H9 (cell line): Measurements from ENCODE around the gene ACKR3. TPM values are rescaled to one million over a fixed set of nuclear protein-coding genes. Genes with fewer than 3 reads are reported as not detected.

ENCODE experiments used
- DNase-seq: peaks from one replicate; pipeline ENCODE4 v3.0.0-alpha.2; 2017
- H2AFZ ChIP-seq: one replicate; pipeline ENCODE4 v1.6.1; 2013; ENCODE audit warnings: mild to moderate bottlenecking, low read length, control low read depth, moderate library complexity
- H2AK5ac ChIP-seq: 2 replicates; pipeline ENCODE4 v1.6.1; 2013; ENCODE audit warnings: low read length, control low read depth, mixed read lengths; ENCODE audit not compliant: insufficient read length
- H2BK120ac ChIP-seq: one replicate; pipeline ENCODE4 v1.6.1; 2013; ENCODE audit warnings: low read depth, mild to moderate bottlenecking, low read length, control low read depth, inconsistent platforms; ENCODE audit not compliant: poor library complexity, severe bottlenecking
- H2BK12ac ChIP-seq: 2 replicates; pipeline ENCODE4 v1.6.1; 2013; ENCODE audit warnings: low read length, control low read depth, mixed read lengths, low read depth; ENCODE audit not compliant: insufficient read length
- H2BK15ac ChIP-seq: 2 replicates; pipeline ENCODE4 v1.6.1; 2013; ENCODE audit warnings: low read depth, low read length, control low read depth
- H2BK20ac ChIP-seq: one replicate; pipeline ENCODE4 v1.6.1; 2013; ENCODE audit warnings: low read depth, mild to moderate bottlenecking, low read length, control low read depth, inconsistent platforms; ENCODE audit not compliant: poor library complexity, severe bottlenecking
- H2BK5ac ChIP-seq: 2 replicates; pipeline ENCODE4 v1.6.1; 2013; ENCODE audit warnings: low read length, control low read depth, mixed read lengths; ENCODE audit not compliant: insufficient read length
- H3K14ac ChIP-seq: 2 replicates; pipeline ENCODE4 v1.6.1; 2013; ENCODE audit warnings: low read length, control low read depth; ENCODE audit not compliant: insufficient read depth
- H3K18ac ChIP-seq: 2 replicates; pipeline ENCODE4 v1.6.1; 2013; ENCODE audit warnings: low read depth, mild to moderate bottlenecking, mixed read lengths, low read length, control low read depth; ENCODE audit not compliant: insufficient read length
- H3K23ac ChIP-seq: 2 replicates; pipeline ENCODE4 v1.6.1; 2013; ENCODE audit warnings: low read length, control low read depth, mixed read lengths, low read depth; ENCODE audit not compliant: insufficient read length
- H3K23me2 ChIP-seq: 2 replicates; pipeline ENCODE4 v1.6.1; 2013; ENCODE audit warnings: low read depth, mild to moderate bottlenecking, mixed read lengths, low read length, control low read depth; ENCODE audit not compliant: insufficient read length, poor library complexity, severe bottlenecking
- H3K27ac ChIP-seq: 2 replicates; pipeline ENCODE4 v1.5.1; 2013; ENCODE audit warnings: low read length, control low read depth, mixed read lengths, low read depth; ENCODE audit not compliant: insufficient read length
- H3K27me3 ChIP-seq: 2 replicates; pipeline ENCODE4 v1.6.1; 2013; ENCODE audit warnings: low read length, control low read depth, inconsistent platforms; ENCODE audit not compliant: insufficient read depth
- H3K4ac ChIP-seq: 2 replicates; pipeline ENCODE4 v1.6.1; 2013; ENCODE audit warnings: low read depth, mild to moderate bottlenecking, control low read depth, inconsistent platforms, low read length, moderate library complexity
- H3K4me1 ChIP-seq: 2 replicates; pipeline ENCODE4 v1.6.1; 2013; ENCODE audit warnings: low read length, control low read depth, inconsistent platforms; ENCODE audit not compliant: insufficient read depth
- H3K4me2 ChIP-seq: 2 replicates; pipeline ENCODE4 v1.6.1; 2013; ENCODE audit warnings: low read length, control low read depth, mixed read lengths; ENCODE audit not compliant: insufficient read length, insufficient read depth
- H3K56ac ChIP-seq: 2 replicates; pipeline ENCODE4 v1.6.1; 2013; ENCODE audit warnings: low read depth, mild to moderate bottlenecking, mixed read lengths, low read length, control low read depth; ENCODE audit not compliant: insufficient read length
- H3K79me1 ChIP-seq: 2 replicates; pipeline ENCODE4 v1.6.1; 2013; ENCODE audit warnings: low read depth, mild to moderate bottlenecking, moderate library complexity, low read length, control low read depth, inconsistent platforms; ENCODE audit not compliant: insufficient read depth, poor library complexity, severe bottlenecking
- H3K79me2 ChIP-seq: 2 replicates; pipeline ENCODE4 v1.6.1; 2013; ENCODE audit warnings: low read length, control low read depth, inconsistent platforms; ENCODE audit not compliant: insufficient read depth
- H3K9ac ChIP-seq: 2 replicates; pipeline ENCODE4 v1.6.1; 2013; ENCODE audit warnings: low read length, control low read depth, mixed read lengths; ENCODE audit not compliant: insufficient read length; ENCODE audit errors: extremely low read depth
- H3K9me3 ChIP-seq: one replicate; pipeline ENCODE4 v1.6.1; 2013; ENCODE audit warnings: low read depth, low read length, inconsistent platforms; ENCODE audit not compliant: control insufficient read depth
- H3T11ph ChIP-seq: one replicate; pipeline ENCODE4 v1.6.1; 2013; ENCODE audit warnings: mild to moderate bottlenecking, low read length, control low read depth, inconsistent platforms
- H4K20me1 ChIP-seq: one replicate; pipeline ENCODE4 v1.6.1; 2013; ENCODE audit not compliant: control insufficient read depth, insufficient read length, insufficient read depth
- H4K5ac ChIP-seq: 2 replicates; pipeline ENCODE4 v1.6.1; 2013; ENCODE audit warnings: low read depth, mild to moderate bottlenecking, mixed read lengths, low read length, control low read depth; ENCODE audit not compliant: insufficient read length
- H4K8ac ChIP-seq: replicated peaks from 2 replicates; pipeline ENCODE4 v1.6.1; 2013; ENCODE audit warnings: low read length, control low read depth, mixed read lengths, low read depth; ENCODE audit not compliant: insufficient read length
- H4K91ac ChIP-seq: 2 replicates; pipeline ENCODE4 v1.6.1; 2013; ENCODE audit warnings: low read depth, mild to moderate bottlenecking, moderate library complexity, mixed read lengths, low read length, control low read depth; ENCODE audit not compliant: insufficient read length
- H3K27ac Mint-ChIP-seq, 3 experiments: 2 replicates in 2 of 3; 3 replicates in 1 of 3; pipeline ENCODE4 v1.8.0; 2020 to 2021; ENCODE audit warnings: mixed read lengths in 3 of 3, mild to moderate bottlenecking in 1 of 3, moderate library complexity in 1 of 3
- H3K27me3 Mint-ChIP-seq: 2 replicates; pipeline ENCODE4 v1.8.0; 2021; ENCODE audit warnings: low read depth, mild to moderate bottlenecking, moderate library complexity, mixed read lengths
- H3K36me3 Mint-ChIP-seq, 3 experiments: 2 replicates in 2 of 3; 3 replicates in 1 of 3; pipeline ENCODE4 v1.8.0; 2020 to 2021; ENCODE audit warnings: low read depth in 3 of 3, mixed read lengths in 3 of 3; ENCODE audit not compliant: insufficient read depth in 1 of 3
- H3K4me1 Mint-ChIP-seq, 2 experiments: 2 replicates each; pipeline ENCODE4 v1.8.0; 2020; ENCODE audit warnings: mixed read lengths in 2 of 2
- H3K4me3 Mint-ChIP-seq, 2 experiments: 2 replicates in 1 of 2; 3 replicates in 1 of 2; pipeline ENCODE4 v1.8.0; 2020 to 2021; ENCODE audit warnings: mild to moderate bottlenecking in 2 of 2, mixed read lengths in 2 of 2, moderate library complexity in 1 of 2
- H3K9me3 Mint-ChIP-seq, 2 experiments: 2 replicates in 1 of 2; 3 replicates in 1 of 2; pipeline ENCODE4 v1.8.0; 2020; ENCODE audit warnings: mild to moderate bottlenecking in 2 of 2, mixed read lengths in 2 of 2, moderate library complexity in 1 of 2
- CTCF ChIP-seq: fragments of 200-600 bp; sonication (generic); conservative IDR thresholded peaks from 3 replicates; pipeline ENCODE4 v1.8.0; 2021; ENCODE audit warnings: antibody characterized with exemption, mild to moderate bottlenecking
- WGBS: extraction: QIAGEN DNeasy Blood & Tissue Kit; methylation state at CpG from one replicate; pipeline ENCODE4 v1.1.7; 2013; ENCODE audit warnings: missing lambda C conversion rate, low lambda C conversion rate, mixed read lengths; ENCODE audit not compliant: insufficient read length; ENCODE audit errors: extremely low coverage; 5-methylcytosine and 5-hydroxymethylcytosine counted together
- total RNA-seq: library from RNA; stranded (reverse); gene quantifications from 2 replicates; pipeline ENCODE4 v1.2.1, GENCODE V29; 2021

ACKR3 gene
- total RNA-seq, 1 experiment from 2014 or later = 0.44 TPM

- DNase-seq = no peak
- no peaks in the 10 kb centered on the region for H3K23me2 ChIP-seq
- no peak overlapping the region for H2BK20ac ChIP-seq
- no peak overlapping the region for H3K4ac ChIP-seq
- no peak overlapping the region for H3K18ac ChIP-seq
- no peak overlapping the region for H3K56ac ChIP-seq
- no peak overlapping the region for H2BK5ac ChIP-seq
- no peak overlapping the region for H4K5ac ChIP-seq
- H3K79me1 ChIP-seq = no peaks in the 10 kb centered on the region
- no peak overlapping the region for H3K4me2 ChIP-seq
- TF ChIP-seq CTCF = no peak
- Mint-ChIP-seq H3K36me3 (peaks cover 0 to 15% (median 3%) of the 10 kb centered on the region in 3 experiments; a peak in 5 of 7 replicates), H3K27ac (no peak overlapping the region), H3K9me3 (peaks cover 10 to 17% of the 10 kb centered on the region in 2 experiments), H3K4me1 (peaks cover 7 to 11% of the 10 kb centered on the region in 2 experiments), H3K4me3 (no peak overlapping the region), H3K27me3 (peaks cover 9% of the 10 kb centered on the region)
- no peak overlapping the region for H3T11ph ChIP-seq
- H3K14ac ChIP-seq = no peak overlapping the region
- WGBS = no CpG with 5 or more reads among the region's 11 CpGs
- no peaks in the 10 kb centered on the region for H3K4me1 ChIP-seq
- H3K79me2 ChIP-seq = no peaks in the 10 kb centered on the region
- no peak overlapping the region for H2BK15ac ChIP-seq
- H2AFZ ChIP-seq = no peak overlapping the region
- H3K9me3 ChIP-seq = no peaks in the 10 kb centered on the region
- H3K27me3 ChIP-seq = no peaks in the 10 kb centered on the region
- no peak overlapping the region for H3K9ac ChIP-seq
- no peak overlapping the region for H4K91ac ChIP-seq
- H2AK5ac ChIP-seq = no peak overlapping the region
- no peak overlapping the region for H4K8ac ChIP-seq
- no peak overlapping the region for H2BK12ac ChIP-seq
- H3K23ac ChIP-seq = no peak overlapping the region
- no peaks in the 10 kb centered on the region for H4K20me1 ChIP-seq
- H3K27ac ChIP-seq = no peak overlapping the region
- no peak overlapping the region for H2BK120ac ChIP-seq
Measured at GRCh38 chr2:236558036-236558435, 11.6 kb upstream of the ACKR3 start.
